ENCODE measurements around the gene RFT1. TPM values are rescaled to one million over a fixed set of nuclear protein-coding genes. Genes with fewer than 3 reads are reported as not detected.

Gene RFT1
- total RNA-seq, 1 experiment from 2014 or later = 26.3 TPM

DNA sequence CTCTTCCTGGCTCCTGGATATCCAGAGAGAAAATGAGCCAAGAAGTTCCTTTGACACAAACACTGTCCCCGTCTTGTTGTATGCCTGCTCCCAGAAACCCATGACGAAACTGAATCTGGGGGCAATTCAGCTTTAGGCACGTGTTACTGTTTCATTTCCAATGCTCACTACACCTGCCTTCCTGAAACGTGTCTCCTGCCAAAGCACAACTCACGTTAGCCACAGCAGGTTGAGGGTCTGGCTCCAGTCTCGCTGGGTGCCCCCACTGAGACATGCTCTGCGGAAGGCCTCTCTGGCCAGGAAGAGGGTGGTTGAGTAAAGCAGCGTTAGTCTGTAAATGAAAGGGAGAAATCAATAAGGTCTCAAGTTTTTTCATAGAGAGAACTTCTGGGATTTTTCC, 6.7 kb downstream of the RFT1 start:
- H3K4me1 Mint-ChIP-seq = no peaks in the 10 kb centered on the region

DNA sequence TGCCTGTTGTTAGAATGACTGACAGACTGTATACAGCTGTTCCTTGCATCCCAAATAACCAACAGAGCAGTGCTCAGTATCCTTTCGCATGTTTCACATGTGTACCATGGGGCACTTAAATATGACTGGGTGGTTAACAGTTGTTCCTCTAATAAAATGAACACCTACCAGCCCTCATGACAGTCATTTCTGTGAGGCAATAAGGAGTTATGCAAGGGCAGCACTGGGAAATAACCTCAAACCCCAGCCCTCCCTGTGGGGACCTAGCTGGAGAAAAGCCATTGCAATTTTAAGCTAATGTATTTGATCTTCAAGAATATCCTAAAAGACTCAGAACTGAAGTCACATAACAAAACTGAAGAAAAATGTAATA, 7.3 kb downstream of the RFT1 start:
- no peak overlapping the region for H3K4me3 Mint-ChIP-seq
- no peaks in the 10 kb centered on the region for H3K4me1 Mint-ChIP-seq
- peaks cover 52% of the 10 kb centered on the region for H3K36me3 Mint-ChIP-seq
- ATAC-seq (no peak), DNase-seq (ENCODE audit: low spot score) (no peak)
- CTCF ChIA-PET = no interaction called here
- POLR2A ChIA-PET = no interaction called here
- H3K27me3 Mint-ChIP-seq (ENCODE audit: low read depth) = no peaks in the 10 kb centered on the region
- H3K27ac Mint-ChIP-seq = no peak overlapping the region
- H3K9me3 Mint-ChIP-seq = no peaks in the 10 kb centered on the region
- TF ChIP-seq, protein P1, sequence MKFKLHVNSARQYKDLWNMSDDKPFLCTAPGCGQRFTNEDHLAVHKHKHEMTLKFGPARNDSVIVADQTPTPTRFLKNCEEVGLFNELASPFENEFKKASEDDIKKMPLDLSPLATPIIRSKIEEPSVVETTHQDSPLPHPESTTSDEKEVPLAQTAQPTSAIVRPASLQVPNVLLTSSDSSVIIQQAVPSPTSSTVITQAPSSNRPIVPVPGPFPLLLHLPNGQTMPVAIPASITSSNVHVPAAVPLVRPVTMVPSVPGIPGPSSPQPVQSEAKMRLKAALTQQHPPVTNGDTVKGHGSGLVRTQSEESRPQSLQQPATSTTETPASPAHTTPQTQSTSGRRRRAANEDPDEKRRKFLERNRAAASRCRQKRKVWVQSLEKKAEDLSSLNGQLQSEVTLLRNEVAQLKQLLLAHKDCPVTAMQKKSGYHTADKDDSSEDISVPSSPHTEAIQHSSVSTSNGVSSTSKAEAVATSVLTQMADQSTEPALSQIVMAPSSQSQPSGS (CRISPR knock-in tag; IDR thresholded peaks at IDR 0.05; ENCODE audit: borderline replicate concordance, low read depth) = no peak
- TF ChIP-seq, protein P2, sequence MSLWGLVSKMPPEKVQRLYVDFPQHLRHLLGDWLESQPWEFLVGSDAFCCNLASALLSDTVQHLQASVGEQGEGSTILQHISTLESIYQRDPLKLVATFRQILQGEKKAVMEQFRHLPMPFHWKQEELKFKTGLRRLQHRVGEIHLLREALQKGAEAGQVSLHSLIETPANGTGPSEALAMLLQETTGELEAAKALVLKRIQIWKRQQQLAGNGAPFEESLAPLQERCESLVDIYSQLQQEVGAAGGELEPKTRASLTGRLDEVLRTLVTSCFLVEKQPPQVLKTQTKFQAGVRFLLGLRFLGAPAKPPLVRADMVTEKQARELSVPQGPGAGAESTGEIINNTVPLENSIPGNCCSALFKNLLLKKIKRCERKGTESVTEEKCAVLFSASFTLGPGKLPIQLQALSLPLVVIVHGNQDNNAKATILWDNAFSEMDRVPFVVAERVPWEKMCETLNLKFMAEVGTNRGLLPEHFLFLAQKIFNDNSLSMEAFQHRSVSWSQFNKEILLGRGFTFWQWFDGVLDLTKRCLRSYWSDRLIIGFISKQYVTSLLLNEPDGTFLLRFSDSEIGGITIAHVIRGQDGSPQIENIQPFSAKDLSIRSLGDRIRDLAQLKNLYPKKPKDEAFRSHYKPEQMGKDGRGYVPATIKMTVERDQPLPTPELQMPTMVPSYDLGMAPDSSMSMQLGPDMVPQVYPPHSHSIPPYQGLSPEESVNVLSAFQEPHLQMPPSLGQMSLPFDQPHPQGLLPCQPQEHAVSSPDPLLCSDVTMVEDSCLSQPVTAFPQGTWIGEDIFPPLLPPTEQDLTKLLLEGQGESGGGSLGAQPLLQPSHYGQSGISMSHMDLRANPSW (CRISPR knock-in tag; conservative IDR thresholded peaks at IDR 0.05; ENCODE audit: low read depth) = no peak
- TF ChIP-seq TEAD4 (CRISPR knock-in tag; IDR thresholded peaks at IDR 0.05) (no peak), SMAD4 (CRISPR knock-in tag; IDR thresholded peaks at IDR 0.05) (no peak), OVOL2 (CRISPR knock-in tag; IDR thresholded peaks at IDR 0.05; ENCODE audit: borderline replicate concordance) (no peak), JAZF1 (CRISPR knock-in tag; IDR thresholded peaks at IDR 0.05) (no peak)

More for the DNA sequence above, 6.7 kb downstream of the RFT1 start:
- POLR2A ChIA-PET = no interaction called here
- DNase-seq (ENCODE audit: low spot score) = no peak
- Mint-ChIP-seq H3K4me3 (no peak overlapping the region), H3K27me3 (ENCODE audit: low read depth) (no peaks in the 10 kb centered on the region), H3K9me3 (no peaks in the 10 kb centered on the region), H3K27ac (no peak overlapping the region), H3K36me3 (peaks cover 47% of the 10 kb centered on the region)
- TF ChIP-seq CREM (CRISPR knock-in tag; IDR thresholded peaks at IDR 0.05) = no peak
- TF ChIP-seq, protein P3, sequence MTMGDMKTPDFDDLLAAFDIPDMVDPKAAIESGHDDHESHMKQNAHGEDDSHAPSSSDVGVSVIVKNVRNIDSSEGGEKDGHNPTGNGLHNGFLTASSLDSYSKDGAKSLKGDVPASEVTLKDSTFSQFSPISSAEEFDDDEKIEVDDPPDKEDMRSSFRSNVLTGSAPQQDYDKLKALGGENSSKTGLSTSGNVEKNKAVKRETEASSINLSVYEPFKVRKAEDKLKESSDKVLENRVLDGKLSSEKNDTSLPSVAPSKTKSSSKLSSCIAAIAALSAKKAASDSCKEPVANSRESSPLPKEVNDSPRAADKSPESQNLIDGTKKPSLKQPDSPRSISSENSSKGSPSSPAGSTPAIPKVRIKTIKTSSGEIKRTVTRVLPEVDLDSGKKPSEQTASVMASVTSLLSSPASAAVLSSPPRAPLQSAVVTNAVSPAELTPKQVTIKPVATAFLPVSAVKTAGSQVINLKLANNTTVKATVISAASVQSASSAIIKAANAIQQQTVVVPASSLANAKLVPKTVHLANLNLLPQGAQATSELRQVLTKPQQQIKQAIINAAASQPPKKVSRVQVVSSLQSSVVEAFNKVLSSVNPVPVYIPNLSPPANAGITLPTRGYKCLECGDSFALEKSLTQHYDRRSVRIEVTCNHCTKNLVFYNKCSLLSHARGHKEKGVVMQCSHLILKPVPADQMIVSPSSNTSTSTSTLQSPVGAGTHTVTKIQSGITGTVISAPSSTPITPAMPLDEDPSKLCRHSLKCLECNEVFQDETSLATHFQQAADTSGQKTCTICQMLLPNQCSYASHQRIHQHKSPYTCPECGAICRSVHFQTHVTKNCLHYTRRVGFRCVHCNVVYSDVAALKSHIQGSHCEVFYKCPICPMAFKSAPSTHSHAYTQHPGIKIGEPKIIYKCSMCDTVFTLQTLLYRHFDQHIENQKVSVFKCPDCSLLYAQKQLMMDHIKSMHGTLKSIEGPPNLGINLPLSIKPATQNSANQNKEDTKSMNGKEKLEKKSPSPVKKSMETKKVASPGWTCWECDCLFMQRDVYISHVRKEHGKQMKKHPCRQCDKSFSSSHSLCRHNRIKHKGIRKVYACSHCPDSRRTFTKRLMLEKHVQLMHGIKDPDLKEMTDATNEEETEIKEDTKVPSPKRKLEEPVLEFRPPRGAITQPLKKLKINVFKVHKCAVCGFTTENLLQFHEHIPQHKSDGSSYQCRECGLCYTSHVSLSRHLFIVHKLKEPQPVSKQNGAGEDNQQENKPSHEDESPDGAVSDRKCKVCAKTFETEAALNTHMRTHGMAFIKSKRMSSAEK (CRISPR knock-in tag; IDR thresholded peaks at IDR 0.05; ENCODE audit: borderline replicate concordance) = no peak
- TF ChIP-seq SP1 (CRISPR knock-in tag; conservative IDR thresholded peaks at IDR 0.05) = no peak
- no peak for TF ChIP-seq FOXJ3 (CRISPR knock-in tag; IDR thresholded peaks at IDR 0.05; ENCODE audit: borderline replicate concordance)
- TF ChIP-seq MXD4 (CRISPR knock-in tag; IDR thresholded peaks at IDR 0.05; ENCODE audit: borderline replicate concordance) = no peak
- TF ChIP-seq ZNF219 (CRISPR knock-in tag; IDR thresholded peaks at IDR 0.05; ENCODE audit: borderline replicate concordance) = no peak
- TF ChIP-seq, protein P4, sequence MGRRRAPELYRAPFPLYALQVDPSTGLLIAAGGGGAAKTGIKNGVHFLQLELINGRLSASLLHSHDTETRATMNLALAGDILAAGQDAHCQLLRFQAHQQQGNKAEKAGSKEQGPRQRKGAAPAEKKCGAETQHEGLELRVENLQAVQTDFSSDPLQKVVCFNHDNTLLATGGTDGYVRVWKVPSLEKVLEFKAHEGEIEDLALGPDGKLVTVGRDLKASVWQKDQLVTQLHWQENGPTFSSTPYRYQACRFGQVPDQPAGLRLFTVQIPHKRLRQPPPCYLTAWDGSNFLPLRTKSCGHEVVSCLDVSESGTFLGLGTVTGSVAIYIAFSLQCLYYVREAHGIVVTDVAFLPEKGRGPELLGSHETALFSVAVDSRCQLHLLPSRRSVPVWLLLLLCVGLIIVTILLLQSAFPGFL (CRISPR knock-in tag; IDR thresholded peaks at IDR 0.05; ENCODE audit: borderline replicate concordance) = no peak
- no peak for TF ChIP-seq ZNF396 (CRISPR knock-in tag; IDR thresholded peaks at IDR 0.05; ENCODE audit: borderline replicate concordance)
- no peak for TF ChIP-seq ZBTB43 (CRISPR knock-in tag; IDR thresholded peaks at IDR 0.05)
- TF ChIP-seq, protein P2 (CRISPR knock-in tag; conservative IDR thresholded peaks at IDR 0.05; ENCODE audit: low read depth) = no peak
- TF ChIP-seq ESRRA (CRISPR knock-in tag; IDR thresholded peaks at IDR 0.05; ENCODE audit: borderline replicate concordance) = no peak
- TF ChIP-seq IRF2 (CRISPR knock-in tag; IDR thresholded peaks at IDR 0.05; ENCODE audit: borderline replicate concordance, low read depth) = no peak
- TF ChIP-seq ZNF121 (CRISPR knock-in tag; IDR thresholded peaks at IDR 0.05) = no peak
- TF ChIP-seq EMX1 (CRISPR knock-in tag; IDR thresholded peaks at IDR 0.05) = no peak
- TF ChIP-seq JUN (CRISPR knock-in tag; IDR thresholded peaks at IDR 0.05) = no peak
- no peak for TF ChIP-seq CDX4 (CRISPR knock-in tag; IDR thresholded peaks at IDR 0.05; ENCODE audit: borderline replicate concordance)
- CTCF ChIA-PET = no interaction called here
- ATAC-seq = no peak

Data from WTC11 (cell line).